HG03097 (cell line): ENCODE measurements around the gene CFAP119.

ENCODE experiments used
- ATAC-seq: cut with Tn5 transposase; IDR thresholded peaks from one replicate; pipeline ENCODE4 v1.9.1; 2021; ENCODE audit not compliant: unreplicated experiment, low FRiP score

CFAP119 gene

GRCh38 chr16:30715750-30716445, 46.0 kb downstream of the CFAP119 start:
- ATAC-seq, result no peak

- ATAC-seq, result no peak
These were observed 50.1 kb downstream of the CFAP119 start for GRCh38 chr16:30711712-30712111.

GRCh38 chr16:30710971-30711370, 50.9 kb downstream of the CFAP119 start:
- no peak for ATAC-seq
